IPS-20b (cell line): Measurements from ENCODE around the gene TRIM50.
"Not testable (repeated sequence)": the region's sequence is repeated elsewhere in the genome, so short reads cannot be mapped to it uniquely, and the experiment has no call there.

Source experiments
- H3K27ac ChIP-seq: one replicate; pipeline ENCODE4 v1.5.1; 2013; ENCODE audit warnings: low read length
- H3K27me3 ChIP-seq: 2 replicates; pipeline ENCODE4 v1.6.1; 2013; ENCODE audit warnings: mild to moderate bottlenecking, low read length, inconsistent platforms; ENCODE audit not compliant: insufficient read depth
- H3K36me3 ChIP-seq: 2 replicates; pipeline ENCODE4 v1.6.1; 2013; ENCODE audit warnings: low read depth, mild to moderate bottlenecking, inconsistent platforms, low read length, moderate library complexity; ENCODE audit not compliant: insufficient read depth
- H3K4me1 ChIP-seq: 2 replicates; pipeline ENCODE4 v1.6.1; 2013; ENCODE audit warnings: mild to moderate bottlenecking, control low read depth, inconsistent platforms, low read length, moderate library complexity; ENCODE audit not compliant: insufficient read depth
- H3K4me3 ChIP-seq: 2 replicates; pipeline ENCODE4 v1.5.1; 2013; ENCODE audit warnings: mild to moderate bottlenecking, low read length, inconsistent platforms
- H3K9ac ChIP-seq: 2 replicates; pipeline ENCODE4 v1.6.1; 2013; ENCODE audit warnings: low read depth, mild to moderate bottlenecking, inconsistent platforms, low read length, moderate library complexity
- H3K9me3 ChIP-seq: 2 replicates; pipeline ENCODE4 v1.6.1; 2013; ENCODE audit warnings: mild to moderate bottlenecking, low read depth, low read length, inconsistent platforms; ENCODE audit not compliant: insufficient read depth

TRIM50 gene

DNA sequence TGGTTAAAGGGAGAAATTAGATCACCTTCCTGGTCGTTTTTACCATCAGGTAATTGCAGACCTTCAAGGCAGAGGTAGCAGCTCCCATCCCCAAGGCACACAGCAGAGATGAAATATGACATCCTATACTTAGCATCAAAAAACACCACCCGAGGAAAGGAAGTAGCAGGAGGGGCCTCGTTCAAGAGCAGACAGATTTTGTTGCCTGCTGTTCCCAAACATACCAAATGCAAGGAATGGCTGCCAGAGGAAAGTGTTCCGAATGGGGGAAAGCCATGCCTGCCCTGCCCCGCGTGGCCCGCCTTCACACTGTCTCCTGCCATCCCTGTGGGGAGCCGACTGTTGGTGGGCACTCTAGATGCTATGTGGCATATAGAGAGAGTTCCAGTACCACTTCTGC is 18.1 kb upstream of the TRIM50 start:
- H3K4me1 ChIP-seq: peaks cover 12% of the 10 kb centered on the region; the same call in 1 of the 2 replicates
- no peak overlapping the region for H3K9ac ChIP-seq
- H3K27ac ChIP-seq: no peak overlapping the region
- H3K27me3 ChIP-seq: no peaks in the 10 kb centered on the region
- H3K4me3 ChIP-seq: no peak overlapping the region
- no peaks in the 10 kb centered on the region for H3K36me3 ChIP-seq
- H3K9me3 ChIP-seq: no peaks in the 10 kb centered on the region

DNA sequence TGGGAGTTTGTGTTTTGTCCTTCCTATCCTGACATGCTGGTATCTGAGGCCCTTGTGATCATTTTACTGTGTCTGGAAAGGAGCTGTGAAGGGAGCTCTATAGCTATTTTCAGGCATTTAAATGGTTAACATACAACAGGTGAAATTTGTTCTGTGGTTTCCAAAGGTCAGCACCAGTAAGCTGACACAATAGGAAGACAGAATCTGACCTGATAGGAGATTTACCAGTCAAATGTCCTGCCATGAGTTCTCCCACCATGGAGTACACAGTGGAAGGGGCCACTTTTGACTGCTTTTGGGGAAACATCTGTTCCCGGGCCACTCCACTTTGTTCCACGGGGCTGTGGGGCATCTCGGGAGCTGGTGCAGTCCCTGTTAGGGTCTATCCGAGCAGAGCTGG is 17.7 kb upstream of the TRIM50 start:
- H3K27me3 ChIP-seq: no peaks in the 10 kb centered on the region

DNA sequence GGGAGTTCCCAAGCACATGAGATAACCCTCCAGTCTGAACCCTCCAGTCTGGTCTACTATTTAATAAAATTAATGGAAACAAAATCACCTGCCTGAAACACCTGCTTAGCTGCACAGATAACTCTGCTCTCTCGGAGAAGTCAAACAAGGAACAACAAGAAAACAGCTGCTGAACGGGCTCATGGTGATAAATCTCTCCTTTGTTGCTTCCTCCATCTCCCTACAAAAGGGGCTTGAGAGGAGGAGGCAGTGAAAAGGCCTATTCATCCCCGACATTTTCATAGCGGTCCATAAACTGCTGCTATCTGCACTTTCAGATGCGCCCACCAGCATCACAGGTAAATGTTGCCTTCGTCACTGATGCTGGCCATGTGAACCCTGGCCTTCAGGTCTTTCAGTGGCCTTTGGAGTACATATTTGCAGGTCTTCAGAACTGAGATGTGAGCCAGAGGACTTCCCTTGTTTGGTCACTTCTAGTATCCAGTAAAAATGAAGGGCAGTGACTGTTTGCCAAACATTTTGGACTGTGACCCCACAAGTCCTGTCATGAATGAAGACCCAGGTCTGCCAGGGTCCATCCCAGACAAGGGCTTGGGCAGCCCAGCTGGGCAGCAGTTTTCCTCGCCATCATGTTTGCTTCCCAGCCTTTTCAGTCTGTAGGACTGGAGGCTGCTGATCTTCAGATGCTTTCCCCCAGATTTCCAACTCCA is 15.9 kb upstream of the TRIM50 start:
- no peaks in the 10 kb centered on the region for H3K27me3 ChIP-seq
- H3K4me1 ChIP-seq: peaks cover 12% of the 10 kb centered on the region; the same call in 1 of the 2 replicates
- no peak overlapping the region for H3K27ac ChIP-seq
- H3K9ac ChIP-seq: no peak overlapping the region
- H3K9me3 ChIP-seq: no peaks in the 10 kb centered on the region
- no peak overlapping the region for H3K4me3 ChIP-seq
- no peaks in the 10 kb centered on the region for H3K36me3 ChIP-seq

More for the DNA sequence above, 17.7 kb upstream of the TRIM50 start:
- Histone ChIP-seq H3K9me3 (no peaks in the 10 kb centered on the region), H3K9ac (no peak overlapping the region), H3K4me3 (no peak overlapping the region), H3K36me3 (no peaks in the 10 kb centered on the region), H3K4me1 (peaks cover 12% of the 10 kb centered on the region; the same call in 1 of the 2 replicates), H3K27ac (no peak overlapping the region)

DNA sequence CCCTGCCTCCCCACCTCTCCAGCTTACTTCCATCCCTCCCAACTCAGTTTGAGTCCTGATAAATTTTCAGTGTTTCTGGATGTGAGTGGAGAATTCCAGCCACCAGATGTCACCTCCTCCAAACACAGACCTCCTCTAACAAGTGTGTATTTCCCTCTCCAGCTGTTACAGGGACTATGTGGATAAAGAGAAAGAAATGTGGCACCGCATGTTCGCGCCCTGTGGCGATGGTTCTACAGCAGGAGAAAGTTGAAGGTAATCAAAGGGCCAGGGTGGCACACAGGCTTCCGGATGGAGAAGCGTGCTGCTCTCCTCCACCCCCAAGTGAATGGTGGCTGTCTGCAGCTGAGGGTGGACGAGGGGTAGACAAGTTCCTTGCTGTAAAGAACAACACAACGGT is 14.8 kb upstream of the TRIM50 start:
- H3K4me3 ChIP-seq: no peak overlapping the region
- H3K27me3 ChIP-seq: no peaks in the 10 kb centered on the region
- H3K4me1 ChIP-seq: peaks cover 12% of the 10 kb centered on the region; the same call in 1 of the 2 replicates
- H3K36me3 ChIP-seq: no peaks in the 10 kb centered on the region
- no peak overlapping the region for H3K9ac ChIP-seq
- H3K27ac ChIP-seq: no peak overlapping the region
- no peaks in the 10 kb centered on the region for H3K9me3 ChIP-seq

DNA sequence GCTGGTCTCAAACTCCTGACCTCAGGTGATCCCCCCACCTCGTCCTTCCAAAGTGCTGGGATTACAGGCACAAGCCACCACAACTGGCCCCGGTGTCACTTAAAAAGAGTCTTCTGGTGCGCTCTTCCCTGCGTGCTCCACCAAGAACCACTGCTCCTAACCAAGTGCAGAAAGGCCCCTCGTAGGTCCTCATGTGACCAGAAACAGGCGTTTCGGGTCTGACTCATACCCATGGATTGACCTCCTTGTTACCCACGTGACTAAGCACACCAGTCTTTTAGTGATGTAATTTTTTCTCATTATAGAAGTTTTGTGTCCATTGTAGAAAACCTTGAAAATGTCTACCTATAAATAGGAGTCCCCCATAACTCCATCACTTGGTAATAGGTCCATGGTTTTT is 14.0 kb upstream of the TRIM50 start:
- no peaks in the 10 kb centered on the region for H3K36me3 ChIP-seq
- no peak overlapping the region for H3K27ac ChIP-seq
- no peak overlapping the region for H3K9ac ChIP-seq
- H3K4me1 ChIP-seq: peaks cover 12% of the 10 kb centered on the region; the same call in 1 of the 2 replicates
- no peak overlapping the region for H3K4me3 ChIP-seq
- no peaks in the 10 kb centered on the region for H3K9me3 ChIP-seq
- H3K27me3 ChIP-seq: no peaks in the 10 kb centered on the region

DNA sequence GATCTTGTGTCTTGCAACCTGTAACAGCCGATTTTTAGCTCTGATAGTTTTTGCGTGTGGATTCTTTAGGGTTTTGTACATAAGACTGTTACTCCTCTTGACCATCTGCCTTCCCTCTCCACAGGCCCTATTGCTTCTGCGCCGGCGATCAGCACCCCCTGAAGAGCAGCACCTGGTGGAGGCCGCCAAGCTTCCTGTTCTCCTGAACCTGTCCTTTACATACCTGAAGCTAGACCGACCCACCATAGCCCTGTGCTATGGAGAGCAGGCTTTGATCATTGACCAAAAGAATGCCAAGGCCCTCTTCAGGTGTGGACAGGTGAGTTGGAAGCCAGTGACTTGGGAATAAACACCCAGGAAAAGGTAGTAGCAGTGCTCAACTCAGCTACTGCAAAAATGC is 12.6 kb upstream of the TRIM50 start:
- Histone ChIP-seq H3K27ac (no peak overlapping the region), H3K4me3 (no peak overlapping the region), H3K9me3 (no peaks in the 10 kb centered on the region), H3K27me3 (no peaks in the 10 kb centered on the region), H3K9ac (no peak overlapping the region), H3K4me1 (peaks cover 9% of the 10 kb centered on the region; the same call in 1 of the 2 replicates), H3K36me3 (no peaks in the 10 kb centered on the region)

DNA sequence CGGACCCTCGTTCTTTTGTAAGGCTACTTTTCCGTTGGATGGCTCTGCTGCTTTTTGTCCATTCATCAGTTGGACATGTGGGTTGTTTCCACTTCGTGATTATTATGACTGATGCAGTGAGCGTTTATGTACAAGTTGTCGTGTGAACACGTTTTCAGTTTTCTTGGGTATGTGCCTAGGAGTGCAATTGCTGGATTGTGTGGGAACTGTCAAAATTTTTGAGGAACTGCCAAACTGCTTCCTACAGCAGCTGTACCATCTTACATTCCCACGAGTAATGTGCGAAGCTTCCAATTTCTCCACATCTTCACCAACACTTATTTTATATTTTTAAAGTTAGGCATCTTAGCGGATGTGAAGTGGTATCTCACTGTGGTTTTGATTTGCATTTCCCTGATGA is 10.4 kb upstream of the TRIM50 start:
- no peak overlapping the region for H3K4me3 ChIP-seq
- no peaks in the 10 kb centered on the region for H3K36me3 ChIP-seq
- no peaks in the 10 kb centered on the region for H3K9me3 ChIP-seq
- H3K27me3 ChIP-seq: no peaks in the 10 kb centered on the region
- H3K27ac ChIP-seq: no peak overlapping the region
- no peak overlapping the region for H3K9ac ChIP-seq
- H3K4me1 ChIP-seq: peaks cover 8% of the 10 kb centered on the region; the same call in 1 of the 2 replicates

DNA sequence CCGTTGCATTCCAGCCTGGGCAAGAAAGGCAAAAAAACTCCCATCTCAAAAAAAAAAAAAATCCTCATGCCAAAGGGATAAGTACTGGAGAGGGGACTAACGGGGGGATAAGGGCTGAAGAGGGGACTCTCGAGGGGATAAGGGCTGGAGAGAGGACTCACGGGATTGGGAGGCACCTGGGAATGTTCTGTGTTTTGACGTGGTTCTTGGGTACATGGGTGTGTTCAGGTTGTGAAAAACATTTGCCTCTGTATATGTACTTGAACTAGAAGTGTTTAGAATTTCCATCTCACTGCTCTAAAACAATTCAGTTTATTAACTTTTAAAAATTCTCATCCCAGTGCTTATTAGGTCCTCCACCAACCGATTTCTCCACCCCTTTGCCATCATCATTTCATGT is 4.6 kb upstream of the TRIM50 start:
- H3K36me3 ChIP-seq: no peaks in the 10 kb centered on the region

DNA sequence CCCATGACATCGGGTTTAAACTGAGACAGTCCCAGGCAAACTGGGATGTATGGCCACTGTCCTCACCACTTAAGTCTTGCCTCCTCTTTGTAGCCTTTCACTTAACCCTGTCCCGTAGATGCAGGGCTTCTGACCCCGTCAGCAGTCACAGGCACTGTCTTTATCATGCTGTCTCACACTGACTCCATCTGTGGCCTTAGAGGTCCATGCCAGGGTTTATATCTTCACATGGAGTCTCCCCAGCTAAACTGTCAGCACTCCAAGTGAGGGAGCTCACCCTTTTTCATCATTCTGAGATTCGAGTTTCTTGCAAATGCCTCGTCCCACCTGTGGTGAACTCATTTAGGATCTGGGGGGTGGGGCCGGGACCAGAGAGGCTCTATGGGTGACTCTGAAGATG is 2.9 kb upstream of the TRIM50 start:
- Histone ChIP-seq H3K4me3 (no peak overlapping the region), H3K27ac (no peak overlapping the region), H3K36me3 (no peaks in the 10 kb centered on the region), H3K9ac (no peak overlapping the region), H3K9me3 (no peaks in the 10 kb centered on the region), H3K27me3 (no peaks in the 10 kb centered on the region), H3K4me1 (peaks cover 9% of the 10 kb centered on the region)

More for the DNA sequence above, 4.6 kb upstream of the TRIM50 start:
- Histone ChIP-seq H3K9ac (no peak overlapping the region), H3K27me3 (no peaks in the 10 kb centered on the region), H3K4me3 (no peak overlapping the region), H3K27ac (no peak overlapping the region), H3K4me1 (peaks cover 9% of the 10 kb centered on the region), H3K9me3 (no peaks in the 10 kb centered on the region)

DNA sequence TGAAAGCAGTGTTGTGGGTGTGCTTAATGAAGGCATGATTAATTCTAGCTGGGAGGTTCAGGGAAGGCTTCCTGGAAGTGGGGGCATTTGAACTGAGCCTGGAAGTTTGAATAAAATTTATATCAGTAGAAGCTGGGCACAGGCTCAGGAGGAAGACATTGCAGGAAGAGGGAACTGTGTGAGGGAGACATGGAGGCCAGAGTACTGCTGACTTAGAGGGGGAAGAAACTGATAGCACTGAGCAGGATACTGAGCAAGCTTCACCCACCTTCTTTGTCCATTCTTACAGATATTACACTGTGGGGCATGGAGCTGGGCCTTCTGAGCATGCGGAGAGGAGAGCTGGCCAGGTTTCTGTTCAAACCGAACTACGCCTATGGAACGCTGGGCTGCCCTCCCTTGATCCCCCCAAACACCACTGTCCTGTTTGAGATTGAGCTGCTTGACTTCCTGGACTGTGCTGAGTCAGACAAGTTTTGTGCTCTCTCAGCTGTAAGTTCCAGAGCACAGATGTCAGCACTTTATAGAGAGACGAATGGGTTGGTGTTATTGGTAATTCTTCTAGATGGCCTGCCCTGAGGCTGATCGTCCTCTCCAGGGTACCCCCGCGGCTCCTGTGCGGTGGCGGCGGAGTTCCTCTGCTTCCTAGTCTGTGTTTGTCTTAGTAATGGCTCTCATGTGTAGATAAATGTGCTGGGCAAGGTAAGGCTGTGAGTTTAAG is 2.1 kb upstream of the TRIM50 start:
- H3K27me3 ChIP-seq: no peaks in the 10 kb centered on the region; the same call in 1 of the 2 replicates
- H3K4me1 ChIP-seq: peaks cover 9% of the 10 kb centered on the region
- H3K9ac ChIP-seq: no peak overlapping the region; the same call in 1 of the 2 replicates
- no peak overlapping the region for H3K4me3 ChIP-seq
- no peaks in the 10 kb centered on the region for H3K9me3 ChIP-seq
- no peak overlapping the region for H3K27ac ChIP-seq
- H3K36me3 ChIP-seq: no peaks in the 10 kb centered on the region

DNA sequence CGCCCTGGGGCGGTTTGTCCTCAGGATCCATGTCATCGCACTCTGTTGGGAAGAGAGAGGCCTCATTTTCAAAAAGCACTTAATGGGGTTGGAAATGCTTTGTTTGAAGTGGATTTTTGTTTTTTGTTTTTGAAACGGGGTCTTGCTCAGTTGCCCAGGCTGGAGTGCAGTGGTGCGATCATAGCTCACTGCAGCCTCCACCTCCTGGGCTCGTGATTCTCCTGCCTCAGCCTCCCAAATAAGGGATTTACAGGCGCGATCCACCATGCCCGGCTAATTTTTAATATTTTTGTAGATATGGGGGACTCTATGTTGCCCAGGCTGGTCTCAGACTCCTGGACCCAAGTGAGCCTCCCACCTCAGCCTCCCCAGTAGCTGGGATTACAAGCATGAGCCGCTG is 814 bp upstream of the TRIM50 start:
- Histone ChIP-seq H3K27ac (no peak overlapping the region), H3K9ac (no peak overlapping the region), H3K36me3 (no peaks in the 10 kb centered on the region), H3K4me3 (no peak overlapping the region), H3K9me3 (no peaks in the 10 kb centered on the region), H3K27me3 (peaks cover 5% of the 10 kb centered on the region), H3K4me1 (peaks cover 9% of the 10 kb centered on the region)

DNA sequence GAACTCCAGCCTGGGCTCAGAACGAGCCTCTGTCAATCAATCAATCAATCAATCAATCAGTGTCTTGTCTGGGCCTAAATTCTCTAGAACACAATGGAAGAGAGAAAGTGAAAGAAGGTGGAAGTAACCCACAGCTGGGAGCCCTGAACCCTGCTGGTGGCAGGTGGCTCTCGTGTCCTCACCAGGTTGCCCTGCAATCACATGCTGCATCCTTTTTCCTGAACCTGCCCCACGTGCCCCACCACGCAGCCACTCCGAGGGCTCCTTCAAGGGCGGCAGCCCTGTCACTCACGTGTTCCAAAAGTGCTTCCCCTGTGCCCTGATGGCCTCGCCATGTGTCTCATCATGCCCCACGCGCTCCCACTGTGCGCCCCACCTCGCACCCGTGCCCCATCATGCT is 433 bp downstream of the TRIM50 start:
- H3K27me3 ChIP-seq, H3K9ac ChIP-seq, H3K4me1 ChIP-seq, H3K9me3 ChIP-seq, H3K4me3 ChIP-seq, H3K36me3 ChIP-seq, H3K27ac ChIP-seq: not testable (repeated sequence)
